K562 (cell line): ENCODE data around the gene OR52J3. TPM values are rescaled to one million over a fixed set of nuclear protein-coding genes. Genes with fewer than 3 reads are reported as not detected.
A peak's percentile ranks its signal among the peaks of the same experiment; 100 is the strongest.

ENCODE experiments used
- BHLHE40 ChIP-seq: IDR thresholded peaks from 2 replicates; pipeline ENCODE4 v1.6.1; 2011; ENCODE audit warnings: low read length, improper control_type of control experiment
- CBX3 ChIP-seq, 2 experiments: IDR thresholded peaks; 1 replicate in 1 of 2; 2 replicates in 1 of 2; pipeline ENCODE4 v1.6.1; 2012; ENCODE audit warnings: inconsistent platforms in 2 of 2, low read length in 2 of 2, borderline replicate concordance in 1 of 2, control low read depth in 1 of 2
- CTCF ChIP-seq, 3 experiments: IDR thresholded peaks in 2 of 3; conservative IDR thresholded peaks in 1 of 3; 2 replicates each; pipeline ENCODE4 v1.5.1; 2011 to 2012; ENCODE audit warnings: low read length in 3 of 3, mild to moderate bottlenecking in 3 of 3, control low read depth in 2 of 3, improper control_type of control experiment in 1 of 3, inconsistent platforms in 1 of 3, low read depth in 1 of 3, mixed read lengths in 1 of 3, moderate library complexity in 1 of 3; ENCODE audit not compliant: insufficient read depth in 2 of 3
- HSF4 ChIP-seq: fragments of 250-450 bp; sonication (Bioruptor Pico); IDR thresholded peaks from 2 replicates; pipeline ENCODE4 v2.1.2; 2022; ENCODE audit warnings: mild to moderate bottlenecking, moderate library complexity, borderline replicate concordance
- MED1 ChIP-seq: sonication (generic); formaldehyde crosslinking; IDR thresholded peaks from 2 replicates; pipeline ENCODE4 v1.8.1; 2023; ENCODE audit warnings: missing genetic modification reagents, borderline replicate concordance
- NCOA2 ChIP-seq, 2 experiments: fragments of 450-650 bp; IDR thresholded peaks; 2 replicates each; pipeline ENCODE4 v1.6.1; 2018; ENCODE audit warnings: mild to moderate bottlenecking in 2 of 2, moderate library complexity in 1 of 2; ENCODE audit not compliant: partially characterized antibody in 2 of 2
- NFATC3 ChIP-seq: fragments of 450-650 bp; IDR thresholded peaks from 2 replicates; pipeline ENCODE4 v1.6.1; 2017; ENCODE audit warnings: mild to moderate bottlenecking
- NONO ChIP-seq, 2 experiments: fragments of 200-400 bp in 1 of 2; fragments of 450-650 bp in 1 of 2; formaldehyde crosslinking in 1 of 2; IDR thresholded peaks; 2 replicates each; pipeline ENCODE4 v1.6.1; 2017; ENCODE audit warnings: low read depth in 2 of 2, mild to moderate bottlenecking in 2 of 2, moderate library complexity in 2 of 2, low read length in 1 of 2
- RB1 ChIP-seq: fragments of 450-650 bp; IDR thresholded peaks from 2 replicates; pipeline ENCODE4 v1.6.1; 2017; ENCODE audit warnings: low read depth, mild to moderate bottlenecking
- SIN3A ChIP-seq, 2 experiments: fragments of 150-350 bp in 1 of 2; IDR thresholded peaks; 2 replicates each; pipeline ENCODE4 v1.6.1; 2011 to 2016; ENCODE audit warnings: borderline replicate concordance in 2 of 2, low read depth in 2 of 2, low read length in 2 of 2, mild to moderate bottlenecking in 2 of 2, moderate library complexity in 2 of 2; ENCODE audit not compliant: control insufficient read depth in 1 of 2
- YY1 ChIP-seq, 3 experiments: IDR thresholded peaks; 2 replicates each; pipeline ENCODE4 v1.6.1; 2011; ENCODE audit warnings: low read length in 2 of 3, mild to moderate bottlenecking in 2 of 3, moderate library complexity in 2 of 3, borderline replicate concordance in 1 of 3, control low read depth in 1 of 3, low read depth in 1 of 3; ENCODE audit not compliant: insufficient read depth in 3 of 3, insufficient replicate concordance in 2 of 3, control insufficient read depth in 1 of 3, insufficient read length in 1 of 3; ENCODE audit errors: extremely low read depth in 1 of 3
- ZFPM2 ChIP-seq: fragments of 250-450 bp; sonication (Bioruptor Pico); IDR thresholded peaks from 2 replicates; pipeline ENCODE4 v1.5.1; 2022; ENCODE audit warnings: mild to moderate bottlenecking
- ZMIZ1 ChIP-seq, 2 experiments: fragments of 150-350 bp in 1 of 2; IDR thresholded peaks; 2 replicates each; pipeline ENCODE4 v1.6.1; 2012 to 2016; ENCODE audit warnings: low read depth in 2 of 2, low read length in 2 of 2, mild to moderate bottlenecking in 1 of 2, moderate library complexity in 1 of 2
- ZNF316 ChIP-seq: fragments of 450-650 bp; IDR thresholded peaks from 2 replicates; pipeline ENCODE4 v1.6.1; 2016
- ZNF436 ChIP-seq: fragments of 250-450, 450-650 bp; sonication (Bioruptor Pico); formaldehyde crosslinking; IDR thresholded peaks from 2 replicates; pipeline ENCODE4 v1.7.0; 2020; ENCODE audit warnings: mild to moderate bottlenecking
- polyA plus RNA-seq, 8 experiments: library from polyadenylated mRNA; depleted of rRNA in 4 of 8; stranded (reverse) in 5 of 8; unstranded in 3 of 8; fragments of >200 nt; fragmentation: Nextera tagmentation in 2 of 8; fragmentation: Illumina TruSeq in 1 of 8; extraction: Ambion mirVana in 2 of 8; extraction: Trizol in 1 of 8; gene quantifications; 2 replicates each; pipeline versions ENCODE4 v1.2.1 to v1.2.3, GENCODE V29; 2011 to 2014; ENCODE audit warnings: inconsistent platforms in 1 of 8, missing spikeins in 1 of 8
- total RNA-seq, 7 experiments: library from RNA; depleted of rRNA in 6 of 7; stranded (reverse); fragments of >200 nt in 6 of 7; fragmentation: Illumina TruSeq in 2 of 7; extraction: Trizol in 2 of 7; gene quantifications; 2 replicates each; pipeline versions ENCODE4 v1.2.1 to v1.2.3, GENCODE V29; 2011 to 2021; ENCODE audit warnings: low replicate concordance in 1 of 7
- TF ChIP-seq, protein P1 (sequence below): IDR thresholded peaks from 2 replicates; pipeline ENCODE4 v1.6.1; 2014; ENCODE audit warnings: antibody characterized with exemption

The OR52J3 gene
- total and polyA plus RNA-seq, 9 of the 15 experiments (the other 6 are each of a cell fraction or from before 2014, with no cell fraction given), result not detected

GRCh38 chr11:5004424-5005274, 41.7 kb upstream of the OR52J3 start (continued):
- TF ChIP-seq YY1 (IDR thresholded peaks at IDR 0.05; ENCODE audit: borderline replicate concordance in 1 of 3, control insufficient read depth in 1 of 3, extremely low read depth in 1 of 3, insufficient read depth in 3 of 3, insufficient read length in 1 of 3, insufficient replicate concordance in 2 of 3, low read depth in 1 of 3, low read length in 2 of 3) (no peak), MED1 (CRISPR knock-in tag) (no peak), NCOA2 (IDR thresholded peaks at IDR 0.05; ENCODE audit: partially characterized antibody in 2 of 2) (no peak), HSF4 (no peak), CBX3 (IDR thresholded peaks at IDR 0.05; ENCODE audit: borderline replicate concordance in 1 of 2, low read length in 2 of 2) (no peak), BHLHE40 (no peak), ZNF436 (CRISPR knock-in tag) (no peak), NFATC3 (no peak), RB1 (0 out of 2 replicates have a peak, but pooled peaks have one; percentile 21), NONO (IDR thresholded peaks at IDR 0.05; ENCODE audit: low read depth in 2 of 2, low read length in 1 of 2) (no peak), CTCF (IDR thresholded peaks at IDR 0.05 in 2 of 3, conservative IDR thresholded peaks at IDR 0.05 in 1 of 3; ENCODE audit: insufficient read depth in 2 of 3, low read depth in 1 of 3, low read length in 3 of 3) (peak; percentile 65 to 76 (median 68); a peak in 4 of 6 replicates), ZMIZ1 (IDR thresholded peaks at IDR 0.05; ENCODE audit: low read depth in 2 of 2, low read length in 2 of 2) (no peak), SIN3A (IDR thresholded peaks at IDR 0.05; ENCODE audit: borderline replicate concordance in 2 of 2, control insufficient read depth in 1 of 2, low read depth in 2 of 2, low read length in 2 of 2) (no peak), ZNF316 (no peak), ZFPM2 (CRISPR knock-in tag) (no peak)
- TF ChIP-seq, protein P1, sequence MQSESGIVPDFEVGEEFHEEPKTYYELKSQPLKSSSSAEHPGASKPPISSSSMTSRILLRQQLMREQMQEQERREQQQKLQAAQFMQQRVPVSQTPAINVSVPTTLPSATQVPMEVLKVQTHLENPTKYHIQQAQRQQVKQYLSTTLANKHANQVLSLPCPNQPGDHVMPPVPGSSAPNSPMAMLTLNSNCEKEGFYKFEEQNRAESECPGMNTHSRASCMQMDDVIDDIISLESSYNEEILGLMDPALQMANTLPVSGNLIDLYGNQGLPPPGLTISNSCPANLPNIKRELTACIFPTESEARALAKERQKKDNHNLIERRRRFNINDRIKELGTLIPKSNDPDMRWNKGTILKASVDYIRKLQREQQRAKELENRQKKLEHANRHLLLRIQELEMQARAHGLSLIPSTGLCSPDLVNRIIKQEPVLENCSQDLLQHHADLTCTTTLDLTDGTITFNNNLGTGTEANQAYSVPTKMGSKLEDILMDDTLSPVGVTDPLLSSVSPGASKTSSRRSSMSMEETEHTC, result no peak
- TF ChIP-seq, all 486 proteins: peak for 6
